ENCODE data around the gene SLC16A4.

DNA sequence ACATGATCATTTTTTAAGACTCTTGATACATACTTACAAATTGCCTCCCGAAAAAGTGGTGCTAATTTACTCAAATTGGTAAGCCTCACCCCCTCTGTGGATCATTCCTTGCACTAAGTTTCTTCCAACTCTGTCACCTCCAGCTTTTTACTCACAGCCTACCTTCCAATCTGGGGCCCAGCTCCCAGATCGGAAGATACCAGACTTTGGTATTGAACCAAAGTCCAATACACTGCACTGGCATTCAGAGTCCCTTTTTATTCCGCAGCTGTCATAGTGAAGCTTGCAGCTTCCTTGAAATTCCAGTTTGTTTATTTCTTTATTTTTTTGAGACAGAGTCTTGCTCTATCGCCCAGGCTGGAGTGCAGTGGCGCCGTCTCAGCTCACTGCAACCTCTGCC is 18.5 kb upstream of the SLC16A4 start:
- TF ChIP-seq CTCF (IDR thresholded peaks at IDR 0.05): no peak
- no peak for TF ChIP-seq ZFX (IDR thresholded peaks at IDR 0.05; ENCODE audit: borderline replicate concordance)
